HepG2 (cell line): Measurements from ENCODE around the gene METTL13. TPM values are rescaled to one million over a fixed set of nuclear protein-coding genes. Genes with fewer than 3 reads are reported as not detected.

Source experiments
- CAMTA2 ChIP-seq: sonication (generic); formaldehyde crosslinking; IDR thresholded peaks from 2 replicates; pipeline ENCODE4 v1.4.0; 2020; ENCODE audit warnings: mild to moderate bottlenecking, missing genetic modification reagents, borderline replicate concordance
- ELF4 ChIP-seq: sonication (generic); formaldehyde crosslinking; IDR thresholded peaks from 2 replicates; pipeline ENCODE4 v1.5.0; 2020; ENCODE audit warnings: missing genetic modification reagents, mild to moderate bottlenecking, moderate library complexity, borderline replicate concordance
- HOMEZ ChIP-seq: IDR thresholded peaks from 2 replicates; pipeline ENCODE4 v1.6.1; 2016; ENCODE audit warnings: low read depth
- LRRFIP1 ChIP-seq: sonication (generic); formaldehyde crosslinking; conservative IDR thresholded peaks from 2 replicates; pipeline ENCODE4 v1.4.0; 2020; ENCODE audit warnings: missing genetic modification reagents
- MAX ChIP-seq: IDR thresholded peaks from 2 replicates; pipeline ENCODE4 v1.6.1; 2012; ENCODE audit warnings: inconsistent platforms
- NAIF1 ChIP-seq: sonication (generic); formaldehyde crosslinking; IDR thresholded peaks from 2 replicates; pipeline ENCODE4 v1.5.0; 2020; ENCODE audit warnings: mild to moderate bottlenecking, missing genetic modification reagents, borderline replicate concordance
- RAD21 ChIP-seq: fragments of 450-650 bp; formaldehyde crosslinking; IDR thresholded peaks from 2 replicates; pipeline ENCODE4 v1.5.0; 2020; ENCODE audit warnings: mild to moderate bottlenecking
- U2AF1 ChIP-seq: fragments of 200-400 bp; formaldehyde crosslinking; optimal IDR thresholded peaks from 2 replicates; pipeline ENCODE3; 2017; ENCODE audit warnings: mild to moderate bottlenecking, low read depth, low read length
- ZNF770 ChIP-seq: sonication (generic); formaldehyde crosslinking; IDR thresholded peaks from 2 replicates; pipeline ENCODE4 v1.5.0; 2020; ENCODE audit warnings: mild to moderate bottlenecking, missing genetic modification reagents
- ZNF772 ChIP-seq: sonication (generic); formaldehyde crosslinking; IDR thresholded peaks from 2 replicates; pipeline ENCODE4 v1.5.0; 2020; ENCODE audit warnings: mild to moderate bottlenecking, missing genetic modification reagents
- ZNF790 ChIP-seq: sonication (generic); formaldehyde crosslinking; IDR thresholded peaks from 2 replicates; pipeline ENCODE4 v1.8.0; 2022; ENCODE audit warnings: missing genetic modification reagents, mild to moderate bottlenecking, borderline replicate concordance
- polyA plus RNA-seq, 8 experiments: library from polyadenylated mRNA; depleted of rRNA in 3 of 8; stranded (reverse) in 7 of 8; unstranded in 1 of 8; fragments of >200 nt; fragmentation: Illumina TruSeq in 4 of 8; extraction: Trizol in 4 of 8; gene quantifications; 2 replicates each; pipeline versions ENCODE4 v1.2.1 to v1.2.3, GENCODE V29; 2011 to 2016; ENCODE audit warnings: low read depth in 4 of 8, missing spikeins in 1 of 8, mixed read lengths in 1 of 8; ENCODE audit not compliant: insufficient read depth in 1 of 8
- total RNA-seq, 5 experiments: library from RNA; depleted of rRNA; stranded (reverse); fragments of >200 nt; fragmentation: Illumina TruSeq; extraction: Trizol; gene quantifications; 2 replicates each; pipeline ENCODE4 v1.2.3, GENCODE V29; 2016; ENCODE audit warnings: low read depth in 1 of 5
- TF ChIP-seq, protein P1 (sequence below): sonication (generic); formaldehyde crosslinking; IDR thresholded peaks from 2 replicates; pipeline ENCODE4 v1.5.0; 2020; ENCODE audit warnings: mild to moderate bottlenecking, missing genetic modification reagents
- TF ChIP-seq, protein P2 (sequence below): sonication (generic); formaldehyde crosslinking; IDR thresholded peaks from 2 replicates; pipeline ENCODE4 v1.5.0; 2020; ENCODE audit warnings: missing genetic modification reagents, mild to moderate bottlenecking, borderline replicate concordance
- TF ChIP-seq, protein P3 (sequence below): sonication (generic); formaldehyde crosslinking; conservative IDR thresholded peaks from 2 replicates; pipeline ENCODE4 v1.4.0; 2020; ENCODE audit warnings: missing genetic modification reagents

The METTL13 gene
- total and polyA plus RNA-seq, 2 of the 13 experiments (the other 11 are each of a cell fraction or from before 2014, with no cell fraction given), result 18.6 to 22.8 TPM

- TF ChIP-seq, protein P1, sequence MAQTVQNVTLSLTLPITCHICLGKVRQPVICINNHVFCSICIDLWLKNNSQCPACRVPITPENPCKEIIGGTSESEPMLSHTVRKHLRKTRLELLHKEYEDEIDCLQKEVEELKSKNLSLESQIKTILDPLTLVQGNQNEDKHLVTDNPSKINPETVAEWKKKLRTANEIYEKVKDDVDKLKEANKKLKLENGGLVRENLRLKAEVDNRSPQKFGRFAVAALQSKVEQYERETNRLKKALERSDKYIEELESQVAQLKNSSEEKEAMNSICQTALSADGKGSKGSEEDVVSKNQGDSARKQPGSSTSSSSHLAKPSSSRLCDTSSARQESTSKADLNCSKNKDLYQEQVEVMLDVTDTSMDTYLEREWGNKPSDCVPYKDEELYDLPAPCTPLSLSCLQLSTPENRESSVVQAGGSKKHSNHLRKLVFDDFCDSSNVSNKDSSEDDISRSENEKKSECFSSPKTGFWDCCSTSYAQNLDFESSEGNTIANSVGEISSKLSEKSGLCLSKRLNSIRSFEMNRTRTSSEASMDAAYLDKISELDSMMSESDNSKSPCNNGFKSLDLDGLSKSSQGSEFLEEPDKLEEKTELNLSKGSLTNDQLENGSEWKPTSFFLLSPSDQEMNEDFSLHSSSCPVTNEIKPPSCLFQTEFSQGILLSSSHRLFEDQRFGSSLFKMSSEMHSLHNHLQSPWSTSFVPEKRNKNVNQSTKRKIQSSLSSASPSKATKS (CRISPR knock-in tag), result no peak
- TF ChIP-seq ZNF790 (CRISPR knock-in tag) (no peak), HOMEZ (peak; percentile 94), ELF4 (CRISPR knock-in tag) (peak; percentile 91; the same call in 1 of the 2 replicates), MAX (peak; percentile 88), ZNF772 (CRISPR knock-in tag) (peak; percentile 79; the same call in 1 of the 2 replicates), CAMTA2 (CRISPR knock-in tag) (no peak), RAD21 (no peak), NAIF1 (CRISPR knock-in tag) (peak; percentile 84), ZNF770 (CRISPR knock-in tag) (no peak; the same call in none of the 2 replicates), LRRFIP1 (no peak), U2AF1 (no peak)
- TF ChIP-seq, protein P2, sequence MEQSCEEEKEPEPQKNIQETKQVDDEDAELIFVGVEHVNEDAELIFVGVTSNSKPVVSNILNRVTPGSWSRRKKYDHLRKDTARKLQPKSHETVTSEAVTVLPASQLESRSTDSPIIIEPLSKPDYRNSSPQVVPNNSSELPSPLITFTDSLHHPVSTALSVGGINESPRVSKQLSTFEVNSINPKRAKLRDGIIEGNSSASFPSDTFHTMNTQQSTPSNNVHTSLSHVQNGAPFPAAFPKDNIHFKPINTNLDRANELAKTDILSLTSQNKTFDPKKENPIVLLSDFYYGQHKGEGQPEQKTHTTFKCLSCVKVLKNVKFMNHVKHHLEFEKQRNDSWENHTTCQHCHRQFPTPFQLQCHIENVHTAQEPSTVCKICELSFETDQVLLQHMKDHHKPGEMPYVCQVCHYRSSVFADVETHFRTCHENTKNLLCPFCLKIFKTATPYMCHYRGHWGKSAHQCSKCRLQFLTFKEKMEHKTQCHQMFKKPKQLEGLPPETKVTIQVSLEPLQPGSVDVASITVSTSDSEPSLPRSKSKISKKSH, result no peak
- TF ChIP-seq, protein P3, sequence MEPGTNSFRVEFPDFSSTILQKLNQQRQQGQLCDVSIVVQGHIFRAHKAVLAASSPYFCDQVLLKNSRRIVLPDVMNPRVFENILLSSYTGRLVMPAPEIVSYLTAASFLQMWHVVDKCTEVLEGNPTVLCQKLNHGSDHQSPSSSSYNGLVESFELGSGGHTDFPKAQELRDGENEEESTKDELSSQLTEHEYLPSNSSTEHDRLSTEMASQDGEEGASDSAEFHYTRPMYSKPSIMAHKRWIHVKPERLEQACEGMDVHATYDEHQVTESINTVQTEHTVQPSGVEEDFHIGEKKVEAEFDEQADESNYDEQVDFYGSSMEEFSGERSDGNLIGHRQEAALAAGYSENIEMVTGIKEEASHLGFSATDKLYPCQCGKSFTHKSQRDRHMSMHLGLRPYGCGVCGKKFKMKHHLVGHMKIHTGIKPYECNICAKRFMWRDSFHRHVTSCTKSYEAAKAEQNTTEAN (CRISPR knock-in tag), result peak; percentile 32; the same call in 1 of the 2 replicates
Measured at GRCh38 chr1:171781176-171781875, at the start of gene METTL13 (continued).
